ENCODE results near the gene PLXNC1.

Gene PLXNC1

DNA sequence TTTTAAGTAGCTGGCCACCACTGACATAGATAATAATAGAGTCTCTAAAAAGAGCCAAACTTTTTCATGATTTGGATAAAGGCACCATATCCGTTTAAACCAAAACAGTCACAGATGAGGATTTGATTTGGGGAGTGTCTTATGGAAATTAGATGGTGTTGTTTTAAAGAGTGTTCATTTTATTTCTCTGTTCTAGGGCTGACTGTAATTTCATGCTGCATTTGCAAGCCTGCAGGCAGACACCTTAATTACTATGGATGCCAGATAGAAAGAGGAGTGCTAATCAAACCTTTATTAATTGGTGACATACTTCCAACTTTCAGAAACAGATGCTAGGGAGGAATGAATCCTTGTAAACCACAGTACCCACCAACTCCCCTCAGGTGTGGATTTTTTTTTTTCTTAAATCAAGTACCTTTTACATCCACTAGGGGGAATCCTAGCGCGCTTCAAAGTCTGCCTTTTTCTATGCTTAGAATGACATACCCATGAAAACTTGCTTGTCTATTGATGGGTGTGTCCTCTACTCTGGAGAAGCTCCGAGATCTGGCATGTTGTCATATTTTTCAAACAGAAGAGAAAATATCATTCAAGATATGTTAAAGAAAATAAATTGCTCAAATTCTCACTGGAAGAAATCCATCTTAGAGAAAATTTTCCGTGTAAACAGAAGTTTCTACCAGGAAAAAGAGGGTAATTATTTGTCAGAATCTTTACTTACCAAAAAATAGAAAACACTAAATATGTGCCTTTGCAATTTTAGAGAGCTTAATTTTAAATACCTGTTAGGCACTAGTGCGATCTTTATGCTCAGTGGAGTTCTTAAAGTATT lies 14.2 kb upstream of the PLXNC1 start:
- Histone ChIP-seq H3K36me3 (ENCODE audit: control insufficient read depth, insufficient read depth, low read length) (no peaks in the 10 kb centered on the region), H3K27me3 (ENCODE audit: control insufficient read depth, insufficient read depth, low read length) (no peaks in the 10 kb centered on the region), H3K4me3 (ENCODE audit: low read depth, low read length) (no peak overlapping the region), H3K9ac (ENCODE audit: low read length) (no peak overlapping the region), H3K9me3 (ENCODE audit: control insufficient read depth, insufficient read depth, low read depth, low read length) (no peaks in the 10 kb centered on the region), H3K27ac (ENCODE audit: low read depth, low read length) (no peak overlapping the region), H3K4me1 (ENCODE audit: control insufficient read depth, insufficient read depth, low read length) (no peaks in the 10 kb centered on the region)

- Histone ChIP-seq H3K4me3 (ENCODE audit: low read depth, low read length) (no peak overlapping the region), H3K4me1 (ENCODE audit: control insufficient read depth, insufficient read depth, low read length) (no peaks in the 10 kb centered on the region), H3K36me3 (ENCODE audit: control insufficient read depth, insufficient read depth, low read length) (no peaks in the 10 kb centered on the region), H3K27me3 (ENCODE audit: control insufficient read depth, insufficient read depth, low read length) (no peaks in the 10 kb centered on the region), H3K27ac (ENCODE audit: low read depth, low read length) (no peak overlapping the region), H3K9me3 (ENCODE audit: control insufficient read depth, insufficient read depth, low read depth, low read length) (no peaks in the 10 kb centered on the region), H3K9ac (ENCODE audit: low read length) (no peak overlapping the region)
Observed at GRCh38 chr12:94135896-94136295, 12.5 kb upstream of the PLXNC1 start.

DNA sequence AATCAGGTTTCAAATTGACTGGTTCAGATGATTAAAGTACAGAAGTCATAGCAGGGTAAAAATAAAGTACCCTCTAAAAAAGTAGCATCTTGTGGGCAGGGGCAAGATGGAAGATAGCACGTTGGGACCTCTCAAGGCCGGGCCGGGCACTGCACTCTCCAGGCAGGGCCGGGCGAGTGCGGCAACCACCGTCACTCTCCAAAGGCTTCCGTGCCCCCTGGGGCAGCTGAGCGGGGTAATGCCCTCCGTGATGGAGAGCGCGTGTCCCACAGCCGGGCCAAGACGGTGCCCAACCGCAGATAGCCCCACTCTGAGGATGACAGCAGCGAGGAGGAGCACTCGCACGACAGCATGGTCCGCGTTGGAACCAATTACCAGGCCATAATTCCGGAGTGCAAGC lies 8.6 kb upstream of the PLXNC1 start:
- H3K9me3 ChIP-seq (ENCODE audit: control insufficient read depth, insufficient read depth, low read depth, low read length) = no peaks in the 10 kb centered on the region
- H3K27ac ChIP-seq (ENCODE audit: low read depth, low read length) = no peak overlapping the region
- H3K27me3 ChIP-seq (ENCODE audit: control insufficient read depth, insufficient read depth, low read length) = peaks cover 25% of the 10 kb centered on the region
- no peak overlapping the region for H3K4me3 ChIP-seq (ENCODE audit: low read depth, low read length)
- no peak overlapping the region for H3K9ac ChIP-seq (ENCODE audit: low read length)
- H3K4me1 ChIP-seq (ENCODE audit: control insufficient read depth, insufficient read depth, low read length) = no peaks in the 10 kb centered on the region
- H3K36me3 ChIP-seq (ENCODE audit: control insufficient read depth, insufficient read depth, low read length) = no peaks in the 10 kb centered on the region

DNA sequence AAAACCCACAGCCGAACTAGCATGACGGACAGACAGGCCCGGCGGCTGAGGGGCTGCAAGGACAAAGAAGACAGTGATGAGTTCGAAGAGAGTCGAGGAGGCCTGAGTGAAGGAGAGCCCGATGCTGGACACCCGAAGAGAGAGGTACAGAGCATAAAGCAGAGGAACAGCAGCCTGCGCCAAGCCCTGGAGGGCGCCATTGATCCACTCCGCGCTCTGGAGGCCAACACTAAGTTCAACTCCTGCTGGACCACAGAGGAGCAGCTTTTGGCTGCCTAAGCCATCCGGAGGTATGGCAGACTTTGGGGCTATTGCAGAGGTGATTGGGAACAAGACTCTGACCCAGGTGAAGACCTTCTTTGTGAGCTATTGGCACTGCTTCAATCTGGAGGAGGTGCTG lies 7.8 kb upstream of the PLXNC1 start:
- peaks cover 33% of the 10 kb centered on the region for H3K27me3 ChIP-seq (ENCODE audit: control insufficient read depth, insufficient read depth, low read length)
- H3K4me1 ChIP-seq (ENCODE audit: control insufficient read depth, insufficient read depth, low read length) = no peaks in the 10 kb centered on the region
- H3K27ac ChIP-seq (ENCODE audit: low read depth, low read length) = no peak overlapping the region
- no peak overlapping the region for H3K9ac ChIP-seq (ENCODE audit: low read length)
- no peak overlapping the region for H3K4me3 ChIP-seq (ENCODE audit: low read depth, low read length)
- no peaks in the 10 kb centered on the region for H3K36me3 ChIP-seq (ENCODE audit: control insufficient read depth, insufficient read depth, low read length)
- H3K9me3 ChIP-seq (ENCODE audit: control insufficient read depth, insufficient read depth, low read depth, low read length) = no peaks in the 10 kb centered on the region

- Histone ChIP-seq H3K27me3 (ENCODE audit: control insufficient read depth, insufficient read depth, low read length) (peaks cover 39% of the 10 kb centered on the region), H3K9me3 (ENCODE audit: control insufficient read depth, insufficient read depth, low read depth, low read length) (no peaks in the 10 kb centered on the region), H3K4me1 (ENCODE audit: control insufficient read depth, insufficient read depth, low read length) (no peaks in the 10 kb centered on the region), H3K36me3 (ENCODE audit: control insufficient read depth, insufficient read depth, low read length) (no peaks in the 10 kb centered on the region), H3K27ac (ENCODE audit: low read depth, low read length) (no peak overlapping the region), H3K4me3 (ENCODE audit: low read depth, low read length) (no peak overlapping the region), H3K9ac (ENCODE audit: low read length) (no peak overlapping the region)
Observed at GRCh38 chr12:94141004-94141764, 7.2 kb upstream of the PLXNC1 start.

GRCh38 chr12:94141892-94142291 lies 6.5 kb upstream of the PLXNC1 start:
- Histone ChIP-seq H3K9me3 (ENCODE audit: control insufficient read depth, insufficient read depth, low read depth, low read length) (no peaks in the 10 kb centered on the region), H3K36me3 (ENCODE audit: control insufficient read depth, insufficient read depth, low read length) (no peaks in the 10 kb centered on the region)

DNA sequence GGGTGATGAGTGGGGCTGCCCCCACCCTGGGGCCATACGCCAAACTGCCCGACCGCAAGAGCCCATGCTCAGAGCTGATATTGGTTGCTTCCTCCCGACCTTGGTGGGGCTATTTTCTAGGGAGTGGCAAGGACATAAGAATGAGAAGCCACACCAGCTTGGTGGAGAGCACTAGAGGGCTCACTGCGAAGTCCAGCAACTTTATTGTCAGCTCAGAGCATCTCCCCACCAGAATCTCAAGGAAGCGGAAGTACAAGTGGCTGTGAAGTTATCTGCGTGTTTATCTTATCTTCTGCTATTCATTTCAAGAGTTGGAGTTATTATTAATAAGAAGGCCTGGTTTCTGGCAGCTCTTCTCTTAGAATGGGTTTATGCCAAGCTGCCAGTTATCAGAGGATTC lies 4.9 kb upstream of the PLXNC1 start:
- Histone ChIP-seq H3K27me3 (ENCODE audit: control insufficient read depth, insufficient read depth, low read length) (peaks cover 61% of the 10 kb centered on the region), H3K9ac (ENCODE audit: low read length) (no peak overlapping the region), H3K4me1 (ENCODE audit: control insufficient read depth, insufficient read depth, low read length) (peaks cover 3% of the 10 kb centered on the region; the same call in 1 of the 2 replicates), H3K9me3 (ENCODE audit: control insufficient read depth, insufficient read depth, low read depth, low read length) (no peaks in the 10 kb centered on the region), H3K4me3 (ENCODE audit: low read depth, low read length) (no peak overlapping the region), H3K36me3 (ENCODE audit: control insufficient read depth, insufficient read depth, low read length) (no peaks in the 10 kb centered on the region), H3K27ac (ENCODE audit: low read depth, low read length) (no peak overlapping the region)

More at GRCh38 chr12:94141892-94142291, 6.5 kb upstream of the PLXNC1 start:
- H3K9ac ChIP-seq (ENCODE audit: low read length) = no peak overlapping the region
- H3K4me3 ChIP-seq (ENCODE audit: low read depth, low read length) = no peak overlapping the region
- no peak overlapping the region for H3K27ac ChIP-seq (ENCODE audit: low read depth, low read length)
- H3K4me1 ChIP-seq (ENCODE audit: control insufficient read depth, insufficient read depth, low read length) = no peaks in the 10 kb centered on the region
- H3K27me3 ChIP-seq (ENCODE audit: control insufficient read depth, insufficient read depth, low read length) = peaks cover 46% of the 10 kb centered on the region

DNA sequence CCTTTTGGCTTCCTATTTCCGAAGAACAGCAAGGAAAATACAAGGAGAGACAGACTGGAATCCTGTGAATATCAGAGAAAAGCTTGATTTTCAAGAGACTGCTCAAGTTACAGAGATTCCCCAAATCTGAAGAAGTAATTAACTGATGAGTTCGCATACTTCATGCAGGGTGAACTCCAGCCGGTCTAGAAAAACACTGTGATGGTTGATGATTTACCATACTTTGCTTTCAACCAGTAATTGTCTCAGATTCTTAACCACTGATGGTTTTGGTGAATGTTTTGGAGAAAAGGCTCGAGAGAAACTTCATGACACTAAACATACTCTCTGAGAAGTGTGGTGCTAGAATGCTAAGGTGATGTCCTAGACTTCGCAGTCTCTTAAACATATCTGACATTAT lies 4.4 kb upstream of the PLXNC1 start:
- Histone ChIP-seq H3K27ac (ENCODE audit: low read depth, low read length) (no peak overlapping the region), H3K4me3 (ENCODE audit: low read depth, low read length) (no peak overlapping the region), H3K9ac (ENCODE audit: low read length) (no peak overlapping the region), H3K9me3 (ENCODE audit: control insufficient read depth, insufficient read depth, low read depth, low read length) (no peaks in the 10 kb centered on the region), H3K36me3 (ENCODE audit: control insufficient read depth, insufficient read depth, low read length) (no peaks in the 10 kb centered on the region), H3K4me1 (ENCODE audit: control insufficient read depth, insufficient read depth, low read length) (peaks cover 3% of the 10 kb centered on the region; the same call in 1 of the 2 replicates), H3K27me3 (ENCODE audit: control insufficient read depth, insufficient read depth, low read length) (peaks cover 65% of the 10 kb centered on the region)

DNA sequence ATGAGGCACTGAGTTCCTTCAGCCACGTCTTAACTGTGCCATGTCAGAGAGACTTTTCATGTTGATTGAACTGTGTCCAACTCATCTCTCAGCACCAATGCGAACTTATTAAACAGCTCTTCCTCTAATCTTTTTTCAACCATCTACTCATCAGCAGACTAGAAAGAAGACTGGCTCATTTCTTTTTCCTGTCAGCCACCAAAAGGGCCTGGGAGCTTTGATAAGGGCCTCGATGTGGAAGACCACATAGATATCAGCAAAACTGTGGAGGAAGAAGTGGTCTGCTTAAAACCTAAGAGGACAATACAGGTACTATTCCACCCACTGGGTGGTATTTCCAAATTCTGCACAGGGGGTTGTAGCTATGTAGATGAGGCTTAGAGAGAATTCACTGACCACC lies 3.6 kb upstream of the PLXNC1 start:
- H3K4me1 ChIP-seq (ENCODE audit: control insufficient read depth, insufficient read depth, low read length) = peaks cover 3% of the 10 kb centered on the region; the same call in 1 of the 2 replicates

GRCh38 chr12:94145191-94145983 lies 3.0 kb upstream of the PLXNC1 start:
- Histone ChIP-seq H3K27ac (ENCODE audit: low read depth, low read length) (no peak overlapping the region), H3K27me3 (ENCODE audit: control insufficient read depth, insufficient read depth, low read length) (peaks cover 79% of the 10 kb centered on the region), H3K9me3 (ENCODE audit: control insufficient read depth, insufficient read depth, low read depth, low read length) (no peaks in the 10 kb centered on the region), H3K36me3 (ENCODE audit: control insufficient read depth, insufficient read depth, low read length) (no peaks in the 10 kb centered on the region), H3K4me1 (ENCODE audit: control insufficient read depth, insufficient read depth, low read length) (peaks cover 3% of the 10 kb centered on the region; the same call in 1 of the 2 replicates), H3K4me3 (ENCODE audit: low read depth, low read length) (no peak overlapping the region), H3K9ac (ENCODE audit: low read length) (no peak overlapping the region)

More for the DNA sequence above, 3.6 kb upstream of the PLXNC1 start:
- H3K4me3 ChIP-seq (ENCODE audit: low read depth, low read length) = no peak overlapping the region
- H3K27me3 ChIP-seq (ENCODE audit: control insufficient read depth, insufficient read depth, low read length) = peaks cover 73% of the 10 kb centered on the region
- no peaks in the 10 kb centered on the region for H3K9me3 ChIP-seq (ENCODE audit: control insufficient read depth, insufficient read depth, low read depth, low read length)
- no peak overlapping the region for H3K9ac ChIP-seq (ENCODE audit: low read length)
- no peak overlapping the region for H3K27ac ChIP-seq (ENCODE audit: low read depth, low read length)
- H3K36me3 ChIP-seq (ENCODE audit: control insufficient read depth, insufficient read depth, low read length) = no peaks in the 10 kb centered on the region
